HG02870 (cell line): ENCODE data around the gene SUGCT.

Source experiments
- ATAC-seq: cut with Tn5 transposase; IDR thresholded peaks from one replicate; pipeline ENCODE4 v1.9.1; 2021; ENCODE audit warnings: mild to moderate bottlenecking, moderate library complexity; ENCODE audit not compliant: unreplicated experiment

The SUGCT gene

DNA sequence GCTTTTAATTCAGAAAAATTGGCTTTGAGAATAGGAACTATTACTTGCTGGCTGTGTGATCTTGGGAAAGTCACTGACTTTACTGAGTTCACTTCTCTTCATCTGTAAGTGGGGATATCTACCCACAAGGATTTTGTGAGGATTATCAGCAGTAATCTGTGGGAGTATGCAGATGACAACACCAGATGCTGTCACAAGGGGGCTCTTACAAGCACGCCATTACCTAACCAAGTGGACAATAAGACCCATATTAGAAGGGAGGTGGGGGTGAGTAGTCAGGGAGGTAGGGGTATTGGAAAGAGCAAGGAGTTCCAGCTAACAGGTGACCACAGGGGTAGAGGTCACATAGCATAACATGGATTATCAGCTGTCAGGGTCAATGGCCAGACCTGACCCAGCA is 569.4 kb downstream of the SUGCT start:
- no peak for ATAC-seq

DNA sequence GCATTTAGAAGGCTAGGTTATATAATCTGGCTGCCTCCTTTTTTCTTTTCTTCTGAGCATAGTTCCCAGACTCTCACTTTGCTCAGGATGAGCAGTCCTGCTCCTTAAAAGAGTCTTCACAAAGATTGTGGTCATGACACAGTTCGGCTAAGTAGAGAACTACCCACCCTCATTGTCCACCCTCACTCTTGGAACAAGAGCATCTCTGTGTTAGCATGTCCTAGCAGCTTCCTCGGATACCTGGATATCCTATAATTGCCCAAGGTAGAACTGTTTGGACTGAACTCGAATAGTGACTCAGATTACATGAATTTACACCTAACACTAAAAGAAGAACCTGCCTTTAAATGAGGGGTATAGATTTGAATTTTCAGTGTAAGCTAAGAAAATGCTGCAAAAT is 572.0 kb downstream of the SUGCT start:
- ATAC-seq, result no peak

DNA sequence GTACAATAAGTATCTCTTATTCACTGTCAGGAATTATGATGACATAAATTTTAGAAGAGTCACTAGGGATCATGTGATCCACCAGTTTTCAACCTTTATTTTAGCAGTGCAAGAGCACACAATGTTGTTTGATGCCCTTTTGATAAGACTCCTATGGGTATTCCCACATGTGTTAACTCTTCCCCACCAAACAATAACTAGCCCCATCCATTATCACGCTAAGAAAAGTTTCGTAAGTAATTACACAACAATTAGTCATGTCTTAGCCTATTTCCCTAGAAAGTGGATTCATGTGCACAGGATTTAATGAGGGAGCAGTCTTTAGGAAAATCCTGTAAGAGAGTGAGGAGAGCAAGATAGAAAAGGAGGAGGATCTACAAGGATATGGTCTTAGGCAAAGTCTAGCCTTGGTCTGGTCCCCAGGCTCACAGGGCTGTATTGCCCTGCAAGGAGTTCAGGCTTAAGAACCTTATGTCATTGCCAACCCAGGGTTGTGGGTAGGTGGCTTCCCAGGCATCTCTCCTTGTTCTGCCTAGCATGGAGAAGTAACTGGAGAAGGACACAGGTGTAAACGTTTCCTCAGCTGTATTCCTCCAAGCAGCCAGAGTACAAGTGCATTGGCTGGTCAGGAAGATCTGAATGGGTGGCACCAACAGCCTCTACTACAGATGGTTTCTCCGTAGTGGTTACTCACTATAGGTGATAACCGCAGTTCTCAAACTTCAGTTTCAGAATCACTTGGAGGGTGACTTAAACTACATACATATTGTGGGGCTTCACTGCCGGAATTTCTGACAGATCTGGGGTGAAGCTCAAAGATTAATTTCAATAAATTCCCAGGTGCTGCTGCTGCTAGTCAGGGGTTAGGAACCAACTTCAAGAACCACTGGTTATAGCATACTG is 574.5 kb downstream of the SUGCT start:
- ATAC-seq, result no peak

DNA sequence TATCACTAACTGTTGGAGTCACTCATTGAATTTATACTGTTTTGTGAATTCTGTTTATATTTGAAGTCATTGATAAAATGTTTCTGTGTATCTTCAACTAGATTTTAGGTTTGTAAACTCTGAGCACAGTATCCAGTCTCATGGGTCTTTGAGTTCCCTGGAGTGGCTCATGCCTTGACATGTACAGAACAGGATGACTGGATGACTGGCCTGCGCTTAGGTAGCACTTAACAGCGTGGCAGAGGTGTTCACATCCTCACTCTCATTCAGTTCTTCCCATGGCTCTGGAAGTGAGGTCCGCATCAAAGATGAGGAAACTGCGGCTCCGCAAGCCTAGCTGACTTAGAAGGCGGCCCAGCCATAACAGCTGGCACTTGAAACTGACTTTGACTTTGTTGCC is 576.9 kb downstream of the SUGCT start:
- ATAC-seq, result no peak

DNA sequence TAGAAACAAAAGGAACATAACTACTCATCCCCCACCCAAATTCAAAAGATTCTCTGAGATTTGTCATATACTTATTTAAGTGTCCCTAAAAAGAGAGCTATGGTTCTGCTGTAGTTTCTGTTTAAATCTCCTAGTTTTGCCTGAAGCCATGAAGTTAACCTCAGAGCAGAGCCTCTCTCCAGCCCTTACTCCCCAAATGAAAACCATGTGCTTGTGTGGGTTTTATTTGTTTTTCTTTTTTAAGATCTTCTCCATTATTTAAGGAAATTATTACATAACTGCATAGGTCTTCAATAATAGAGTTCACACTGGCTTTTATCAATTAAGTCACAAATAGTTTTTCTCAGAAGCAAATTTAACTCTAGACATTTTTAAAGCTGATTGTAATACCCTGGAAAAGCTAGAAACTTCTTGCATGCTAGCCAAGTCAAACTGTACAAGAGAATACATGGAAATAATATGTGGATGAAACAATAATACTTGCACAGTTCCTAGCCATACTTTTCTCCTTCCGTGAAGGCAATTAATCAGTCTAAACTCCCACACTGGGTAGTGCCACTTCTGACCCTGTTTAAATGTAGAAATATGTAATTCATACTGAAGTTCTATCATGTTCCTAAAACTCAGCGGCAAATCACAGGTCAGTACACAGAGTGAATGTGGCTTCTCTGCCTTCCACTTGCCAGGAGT is 579.7 kb downstream of the SUGCT start:
- ATAC-seq, result no peak

DNA sequence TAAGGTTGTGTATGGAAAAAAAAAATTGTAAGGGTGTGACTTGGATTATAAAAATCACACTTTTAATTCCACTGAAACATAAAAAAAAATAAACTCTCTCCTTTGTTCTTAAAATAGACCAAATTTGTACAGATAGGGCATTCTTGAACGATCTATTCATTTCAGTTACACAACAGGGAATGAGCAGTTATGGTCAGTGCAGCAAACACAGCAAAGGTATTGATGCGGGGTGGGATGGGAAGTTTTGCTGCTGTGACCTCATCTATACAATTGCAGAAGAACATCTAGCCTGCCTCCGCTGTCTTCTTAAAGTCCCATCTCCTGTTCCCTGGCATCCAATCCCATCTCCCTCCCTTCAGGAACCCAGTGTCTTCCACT is 580.2 kb downstream of the SUGCT start:
- no peak for ATAC-seq

DNA sequence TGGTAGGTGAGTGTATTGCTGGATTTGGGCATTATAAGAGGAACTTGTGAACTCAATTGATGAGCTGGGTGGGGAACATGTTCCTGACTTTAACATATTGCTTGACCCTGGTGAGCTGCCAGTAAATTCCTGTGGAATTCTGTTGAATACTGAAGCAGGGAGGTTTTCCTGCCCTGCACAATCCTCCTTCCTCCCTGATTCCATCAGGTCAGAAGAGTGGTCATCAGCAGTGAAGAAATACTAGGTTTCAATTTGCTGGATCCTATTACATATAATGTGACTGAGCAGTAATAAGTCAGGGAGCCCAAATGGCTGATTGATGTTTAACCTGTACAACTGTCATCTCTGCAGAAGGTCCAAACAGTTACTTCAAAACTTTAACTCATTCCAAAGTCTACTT is 581.2 kb downstream of the SUGCT start:
- ATAC-seq, result no peak

DNA sequence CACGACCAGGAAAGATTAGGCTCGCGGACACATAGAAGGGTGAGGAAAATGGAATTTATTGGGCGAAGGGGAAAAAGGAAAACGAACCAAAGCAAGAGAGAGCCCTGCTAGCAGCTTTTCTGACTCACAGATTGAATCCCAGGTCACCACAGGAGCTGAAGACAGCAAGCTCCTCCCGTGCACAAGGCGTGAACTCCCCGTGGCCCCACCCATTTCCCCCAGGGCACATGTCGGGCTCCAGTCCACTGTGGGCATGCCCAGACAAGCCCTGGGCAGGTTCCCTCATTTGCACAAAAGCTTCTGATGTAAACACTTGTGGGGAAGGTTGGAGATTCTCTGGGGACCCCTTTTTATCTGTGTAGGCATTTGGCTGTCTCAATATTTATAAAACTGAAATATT is 582.4 kb downstream of the SUGCT start:
- ATAC-seq, result peak; percentile 72

DNA sequence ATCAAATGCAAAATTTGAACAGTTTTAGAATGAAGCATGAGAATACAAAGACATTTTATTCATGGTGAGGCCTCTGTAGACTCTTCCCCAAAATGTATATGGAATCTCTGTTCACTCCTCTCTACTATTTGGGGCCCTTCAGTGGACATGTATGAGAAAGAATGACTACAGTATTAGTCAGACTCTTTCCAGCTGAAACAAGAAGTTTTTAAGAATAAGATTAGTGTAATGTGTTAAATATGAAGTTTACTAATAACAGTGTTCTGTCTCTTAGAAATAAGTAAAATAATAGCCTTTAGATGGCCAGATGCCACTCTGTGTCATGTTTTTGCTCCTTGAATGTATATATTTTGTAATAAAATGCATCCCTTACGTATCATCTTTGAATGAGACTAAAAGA is 585.6 kb downstream of the SUGCT start:
- ATAC-seq, result no peak

DNA sequence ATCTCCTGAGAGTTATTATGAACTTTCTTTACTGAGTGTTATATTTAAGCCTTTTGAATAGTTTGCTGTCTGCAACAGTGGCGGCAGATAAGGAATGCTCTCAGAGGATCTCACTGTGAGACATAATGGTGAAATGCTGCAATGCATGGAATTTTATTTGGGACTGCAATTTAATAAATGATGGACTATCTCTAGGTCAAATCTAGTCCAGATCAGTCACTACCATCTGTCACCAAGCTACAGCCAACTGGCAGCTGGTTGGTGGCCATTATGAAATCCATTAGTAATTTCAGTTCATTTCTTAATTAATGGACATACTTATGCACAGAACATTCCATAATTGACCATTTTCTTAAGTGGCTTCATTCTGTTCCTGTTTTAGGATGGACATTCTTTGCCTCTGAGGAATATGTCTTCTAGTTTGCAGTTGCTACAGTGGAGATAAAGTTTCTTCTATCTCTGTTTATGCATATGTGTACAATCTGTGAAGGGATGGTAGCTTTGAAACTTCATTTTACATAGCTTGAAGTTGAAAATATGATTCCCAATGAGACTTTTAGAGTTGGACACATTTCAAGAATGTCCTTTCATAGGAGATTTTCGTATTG is 586.6 kb downstream of the SUGCT start:
- ATAC-seq, result no peak

DNA sequence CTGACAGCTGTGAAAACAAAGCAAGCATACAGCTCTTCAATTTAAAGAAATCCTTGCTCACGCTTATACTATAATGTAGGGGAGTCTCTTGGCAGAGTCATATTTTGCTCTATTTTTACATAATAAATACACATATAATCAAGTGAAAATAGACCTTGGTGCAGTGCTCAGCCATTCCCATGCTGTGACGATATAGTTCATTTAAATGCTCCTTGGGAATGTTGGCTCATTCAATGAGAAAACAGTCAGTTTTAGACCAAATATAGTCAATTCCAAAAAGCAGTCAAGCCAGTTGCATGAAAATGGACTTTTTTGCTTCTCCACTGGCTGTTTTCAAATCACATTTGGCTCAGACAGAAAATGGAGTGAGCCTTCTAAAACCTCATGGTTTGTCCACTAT is 587.4 kb downstream of the SUGCT start:
- no peak for ATAC-seq

DNA sequence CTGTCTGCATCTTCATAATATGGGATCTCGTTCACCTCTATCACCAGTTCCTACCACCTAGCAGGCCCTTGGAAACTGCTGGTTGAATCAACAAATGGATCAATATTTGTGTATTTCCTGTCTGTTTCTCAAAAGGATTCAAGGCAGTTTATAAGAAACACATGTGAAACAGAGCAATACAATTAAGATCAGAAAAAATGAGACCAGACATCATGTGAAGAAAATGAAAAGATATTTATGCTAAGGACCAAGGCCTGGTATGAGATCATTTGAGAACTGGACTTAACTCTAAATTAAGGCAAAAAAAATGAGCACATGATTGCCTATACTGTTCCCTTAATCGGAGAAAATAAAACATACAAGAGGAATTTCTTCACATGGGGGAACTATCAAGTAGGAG is 589.0 kb downstream of the SUGCT start:
- ATAC-seq, result no peak

DNA sequence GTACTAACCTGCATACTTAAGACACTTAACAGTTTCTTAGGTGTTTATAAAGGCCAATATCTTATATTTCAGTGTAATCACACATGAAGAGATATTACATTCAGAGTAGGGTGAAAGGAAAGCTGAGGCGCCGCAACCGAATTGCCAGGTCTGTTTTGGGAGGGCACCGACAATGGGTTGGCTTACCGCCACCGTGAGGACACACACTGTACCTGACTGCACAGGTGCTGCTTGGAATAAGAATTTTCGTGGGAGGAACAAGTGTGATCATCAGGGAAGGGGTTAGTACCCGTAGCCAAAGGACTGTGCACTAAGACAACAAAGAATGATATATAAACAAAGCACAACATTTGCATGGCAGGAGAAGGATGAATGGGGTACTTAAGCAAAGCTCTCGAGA is 591.8 kb downstream of the SUGCT start:
- no peak for ATAC-seq

DNA sequence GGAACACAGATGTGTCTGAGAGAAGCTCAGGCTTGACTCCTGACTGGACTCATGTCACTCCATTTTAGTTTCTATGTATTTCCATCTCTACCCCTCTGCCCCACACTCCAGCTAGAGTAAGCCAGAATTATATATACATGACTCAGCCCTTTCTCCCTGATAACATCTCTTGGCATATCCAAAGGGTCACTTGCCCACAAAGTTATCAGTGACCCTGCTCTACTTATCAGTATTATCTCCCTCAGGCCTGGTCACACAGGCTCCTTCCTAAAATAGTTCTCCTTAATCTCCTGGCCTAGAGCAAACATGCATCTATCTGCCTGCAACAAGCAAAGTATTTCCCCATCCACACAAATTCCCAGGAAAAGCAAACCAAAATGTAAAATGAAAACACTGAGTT is 598.3 kb downstream of the SUGCT start:
- no peak for ATAC-seq

DNA sequence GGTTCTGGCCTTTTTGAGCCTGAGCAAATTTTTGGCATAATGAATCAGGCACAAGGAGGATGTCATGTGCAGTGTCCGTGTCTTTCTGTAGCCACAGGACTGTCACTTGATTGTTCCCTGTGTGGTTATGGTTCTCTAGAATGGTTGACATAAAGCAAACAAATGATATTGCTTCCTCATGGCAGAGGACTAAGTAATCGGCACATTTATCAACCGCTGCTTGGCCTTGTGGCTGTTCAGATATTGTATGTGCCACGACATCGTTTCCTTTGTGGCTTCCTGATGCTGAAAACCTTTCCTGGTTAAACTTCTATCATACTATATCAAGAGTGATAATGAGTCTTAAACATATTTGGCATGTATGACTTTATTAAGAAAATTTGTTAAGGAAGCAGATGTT is 598.8 kb downstream of the SUGCT start:
- no peak for ATAC-seq

DNA sequence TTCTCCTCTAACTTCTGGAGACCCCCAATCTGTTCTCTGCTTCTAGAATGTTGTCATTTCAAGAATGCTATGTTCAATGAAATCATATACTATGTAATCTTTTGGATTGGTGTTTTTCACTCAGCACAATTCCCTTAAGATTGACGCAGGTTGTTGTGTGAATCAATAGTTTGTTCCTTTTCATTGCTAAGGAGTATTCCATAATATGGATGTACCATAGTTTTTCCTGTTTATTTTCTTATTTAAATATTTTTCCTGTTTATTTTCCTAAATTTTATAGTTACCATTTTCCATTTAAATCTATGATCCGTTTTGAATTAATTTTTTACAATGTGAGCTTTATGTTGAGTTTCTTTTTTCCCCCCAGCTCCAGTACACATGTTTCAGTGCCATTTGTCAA is 604.5 kb downstream of the SUGCT start:
- ATAC-seq, result no peak

DNA sequence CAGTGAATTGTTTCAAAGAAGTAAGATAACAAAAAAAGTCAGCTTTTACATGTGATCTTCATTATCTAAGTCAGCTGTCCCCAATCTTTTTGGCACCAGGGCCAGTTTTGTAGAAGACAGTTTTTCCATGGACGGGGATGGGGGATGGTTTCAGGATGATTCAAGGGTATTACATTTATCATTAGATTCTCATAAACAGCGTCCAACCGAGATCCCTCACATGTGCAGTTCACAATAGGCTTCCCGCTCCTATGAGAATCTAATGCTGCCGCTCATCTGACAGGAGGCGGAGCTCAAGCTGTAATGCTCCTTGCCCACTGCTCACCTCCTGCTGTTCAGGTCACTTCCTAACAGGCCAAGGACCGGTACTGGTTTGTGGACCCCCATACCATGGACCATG is 607.5 kb downstream of the SUGCT start:
- no peak for ATAC-seq

DNA sequence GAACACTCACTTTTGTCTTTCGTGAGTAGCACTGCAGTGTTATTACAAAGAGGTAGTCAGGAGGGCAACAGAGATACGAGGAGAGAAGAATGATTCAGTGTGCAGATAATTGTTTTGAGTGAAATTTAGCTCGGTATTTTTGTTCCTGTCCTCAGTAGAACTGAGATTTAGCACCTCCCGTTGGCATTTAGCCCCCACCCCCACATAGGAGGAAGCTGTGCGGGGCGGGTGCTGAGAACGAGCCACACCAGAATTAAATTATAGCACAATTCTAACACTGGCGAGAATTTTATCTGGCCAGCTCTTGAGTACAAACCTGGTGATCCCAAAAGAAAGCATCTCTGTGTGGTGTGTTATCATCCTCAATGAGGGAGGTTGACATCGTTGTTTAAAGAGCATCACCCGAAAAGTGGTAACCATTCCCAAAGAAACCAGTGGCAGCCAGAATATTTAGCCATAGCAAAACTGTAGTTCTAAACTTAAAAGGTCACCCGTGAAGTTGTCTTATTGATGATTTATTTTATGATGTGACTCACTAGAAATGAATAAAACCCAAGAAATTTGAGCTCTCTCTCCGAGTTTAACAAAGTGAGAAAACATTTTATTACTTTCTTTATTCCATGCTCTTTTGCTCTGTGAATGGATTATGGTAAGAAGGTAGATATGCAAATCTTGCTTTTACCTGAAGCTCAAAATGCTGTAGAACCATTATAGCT is 612.2 kb downstream of the SUGCT start:
- ATAC-seq, result no peak

DNA sequence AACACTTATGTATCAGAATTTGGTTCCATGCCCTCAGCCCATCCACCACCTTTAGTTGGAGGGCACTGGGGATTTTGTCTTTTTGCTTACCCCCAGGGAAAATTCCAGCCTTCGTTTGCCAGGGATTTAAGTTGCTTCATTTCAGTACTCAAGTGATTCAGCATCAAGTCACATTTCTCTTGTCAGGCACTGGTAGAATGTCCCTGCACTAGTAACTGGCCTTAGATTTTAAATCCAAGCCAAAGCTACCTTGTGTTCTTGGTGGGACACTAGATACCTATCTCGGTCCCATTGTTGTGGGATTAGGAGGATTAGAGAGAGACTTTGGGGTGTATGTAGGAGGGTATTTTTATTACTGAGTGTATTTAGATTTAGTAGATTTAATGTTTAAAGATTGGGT is 613.1 kb downstream of the SUGCT start:
- no peak for ATAC-seq

DNA sequence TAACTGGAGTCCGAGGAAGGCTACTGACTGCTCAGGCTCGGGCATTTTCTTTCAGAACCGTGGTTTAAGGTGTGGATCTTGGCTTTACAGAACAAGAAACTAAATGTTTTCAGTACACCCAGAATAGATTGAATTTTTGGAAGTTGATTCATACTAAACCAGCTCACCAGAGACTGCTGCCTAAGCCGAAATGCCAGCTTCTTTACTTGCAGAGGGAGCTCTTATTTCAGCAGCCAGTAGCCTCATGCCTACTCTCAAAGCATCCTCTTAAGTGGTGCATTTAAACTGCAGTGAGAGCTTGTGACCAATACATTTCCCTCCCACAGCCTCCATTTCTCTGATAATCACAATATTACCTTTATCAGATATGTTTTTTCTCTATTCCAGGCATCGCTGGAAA is 615.1 kb downstream of the SUGCT start:
- ATAC-seq, result no peak

DNA sequence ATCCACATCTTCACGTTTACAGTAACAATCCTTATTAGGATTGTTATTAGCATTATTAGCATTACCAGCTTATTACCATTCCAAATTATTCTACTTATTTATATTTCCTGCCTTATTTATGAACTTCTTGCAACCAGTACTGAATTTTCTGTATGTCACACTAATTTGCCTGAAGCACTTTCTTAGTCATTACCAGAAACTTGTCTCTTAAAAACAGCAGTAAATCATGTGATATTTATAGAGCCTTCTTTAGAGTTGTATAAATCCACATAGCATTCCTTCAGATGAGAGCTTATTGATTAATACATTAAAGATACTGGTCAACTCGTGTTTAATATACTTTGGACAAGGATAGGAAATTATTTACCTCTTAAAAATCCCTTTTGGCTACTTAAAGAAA is 618.6 kb downstream of the SUGCT start:
- no peak for ATAC-seq
